K562 (cell line): ENCODE measurements around the gene NUB1. TPM values are rescaled to one million over a fixed set of nuclear protein-coding genes. Genes with fewer than 3 reads are reported as not detected.

Experiments
- ATAC-seq: fragments of 200-7000 bp; cut with Tn5 transposase; 3 replicates; pipeline ENCODE4 v1.9.1; 2020; ENCODE audit warnings: moderate library complexity
- BruUV-seq: library from RNA; stranded (reverse); fragments of 400-500 nt; replicated peaks from 2 replicates; lab custom pipeline; 2021; lab: Mats Ljungman, UMichigan
- CTCF ChIA-PET: fragments of 300-600 bp; formaldehyde crosslinking; extraction: SDS; loops from one replicate; lab custom pipeline; 2021; ENCODE audit warnings: low intra/inter-chr PET ratio; lab: Yijun Ruan, JAX
- POLR2A ChIA-PET: fragments of 300-600, 350-650 bp; sonication (Branson Sonifier 250); formaldehyde crosslinking; extraction: SDS; loops from one replicate; lab custom pipeline; 2021; ENCODE audit warnings: antibody characterized with exemption, inconsistent platforms; lab: Yijun Ruan, JAX
- DNase-seq, 4 experiments: peaks; one replicate each; pipeline versions ENCODE4 v3.0.0 to v3.0.0-alpha.2; 2011 to 2018; ENCODE audit warnings: low spot score in 3 of 4, mixed read lengths in 3 of 4; ENCODE audit errors: extremely low read depth in 1 of 4
- FAIRE-seq: peaks from 2 replicates; lab custom pipeline; 2011; peaks lifted over from hg19 to GRCh38; lab: Jason Lieb, UNC
- H2AFZ ChIP-seq: 2 replicates; pipeline ENCODE4 v1.6.0; 2011; ENCODE audit warnings: low read depth, low read length, control low read depth, inconsistent platforms
- H3K27ac ChIP-seq: fragments of 200-600 bp; 3 replicates; pipeline ENCODE4 v1.8.0; 2011; ENCODE audit warnings: low read depth, mild to moderate bottlenecking, control low read depth, inconsistent platforms, low read length, moderate library complexity, mixed read lengths; ENCODE audit errors: extremely low read depth
- H3K27me3 ChIP-seq, 2 experiments: fragments of 300-600 bp in 1 of 2; 2 replicates in 1 of 2; 3 replicates in 1 of 2; pipeline versions ENCODE4 v1.6.0 to v1.8.0; 2011; ENCODE audit warnings: inconsistent platforms in 2 of 2, low read length in 2 of 2, mild to moderate bottlenecking in 1 of 2, mixed read lengths in 1 of 2, moderate library complexity in 1 of 2; ENCODE audit not compliant: control insufficient read depth in 2 of 2, insufficient read depth in 2 of 2
- H3K36me3 ChIP-seq: fragments of 300-600 bp; 3 replicates; pipeline ENCODE4 v1.8.0; 2011; ENCODE audit warnings: mild to moderate bottlenecking, low read length, inconsistent platforms; ENCODE audit not compliant: control insufficient read depth, insufficient read depth
- H3K4me1 ChIP-seq, 2 experiments: fragments of 200-600 bp in 1 of 2; replicated peaks in 1 of 2; 2 replicates in 1 of 2; 3 replicates in 1 of 2; pipeline versions ENCODE4 v1.5.1 to v1.8.0; 2011; ENCODE audit warnings: inconsistent platforms in 2 of 2, low read length in 2 of 2, mild to moderate bottlenecking in 1 of 2, mixed read lengths in 1 of 2, moderate library complexity in 1 of 2; ENCODE audit not compliant: control insufficient read depth in 2 of 2, insufficient read depth in 2 of 2
- H3K4me2 ChIP-seq: 2 replicates; pipeline ENCODE4 v1.6.1; 2011; ENCODE audit warnings: low read length, control low read depth, inconsistent platforms, mixed read lengths; ENCODE audit not compliant: insufficient read depth
- H3K4me3 ChIP-seq: fragments of 200-600 bp; sonication (generic), shearing (Covaris generic); 2 replicates; pipeline ENCODE4 v1.5.1; 2016; ENCODE audit warnings: control low read depth, inconsistent platforms
- H3K79me2 ChIP-seq: fragments of 200-600 bp; 3 replicates; pipeline ENCODE4 v1.8.0; 2011; ENCODE audit warnings: low read length, inconsistent platforms; ENCODE audit not compliant: control insufficient read depth, insufficient read depth
- H3K9ac ChIP-seq, 2 experiments: 2 replicates each; pipeline versions ENCODE4 v1.6.0 to v1.6.1; 2011; ENCODE audit warnings: low read depth in 2 of 2, low read length in 2 of 2, control low read depth in 1 of 2, inconsistent platforms in 1 of 2, mild to moderate bottlenecking in 1 of 2, mixed read lengths in 1 of 2; ENCODE audit not compliant: insufficient read depth in 1 of 2
- H3K9me1 ChIP-seq: one replicate; pipeline ENCODE4 v1.6.0; 2011; ENCODE audit warnings: inconsistent platforms, mild to moderate bottlenecking, low read length, moderate library complexity; ENCODE audit not compliant: control insufficient read depth, insufficient read depth
- H3K9me3 ChIP-seq: replicated peaks from 2 replicates; pipeline ENCODE4 v1.5.1; 2011; ENCODE audit warnings: low read depth, low read length, inconsistent platforms; ENCODE audit not compliant: control insufficient read depth, insufficient read depth
- H4K20me1 ChIP-seq: replicated peaks from 2 replicates; pipeline ENCODE4 v1.6.1; 2011; ENCODE audit warnings: low read length, inconsistent platforms, mixed read lengths; ENCODE audit not compliant: control insufficient read depth, insufficient read depth
- CBX3 ChIP-seq, 2 experiments: IDR thresholded peaks; 1 replicate in 1 of 2; 2 replicates in 1 of 2; pipeline ENCODE4 v1.6.1; 2012; ENCODE audit warnings: inconsistent platforms in 2 of 2, low read length in 2 of 2, borderline replicate concordance in 1 of 2, control low read depth in 1 of 2
- ERF ChIP-seq: fragments of 450-650 bp; formaldehyde crosslinking; IDR thresholded peaks from 2 replicates; pipeline ENCODE4 v1.4.0; 2020; ENCODE audit warnings: mild to moderate bottlenecking, mixed read lengths
- KLF13 ChIP-seq: fragments of 450-650 bp; IDR thresholded peaks from 2 replicates; pipeline ENCODE4 v1.6.1; 2016; ENCODE audit warnings: missing genetic modification characterization, low read depth, mild to moderate bottlenecking, missing compliant biosample characterization, moderate library complexity, borderline replicate concordance
- MAFK ChIP-seq: IDR thresholded peaks from 2 replicates; pipeline ENCODE4 v1.6.1; 2011; ENCODE audit warnings: low read length, improper control_type of control experiment
- NCOA2 ChIP-seq, 2 experiments: fragments of 450-650 bp; IDR thresholded peaks; 2 replicates each; pipeline ENCODE4 v1.6.1; 2018; ENCODE audit warnings: mild to moderate bottlenecking in 2 of 2, moderate library complexity in 1 of 2; ENCODE audit not compliant: partially characterized antibody in 2 of 2
- RFX7 ChIP-seq: fragments of 250-450 bp; sonication (Bioruptor Pico); IDR thresholded peaks from 2 replicates; pipeline ENCODE4 v1.5.1; 2021; ENCODE audit warnings: mild to moderate bottlenecking
- SIX5 ChIP-seq, 2 experiments: IDR thresholded peaks; 2 replicates each; pipeline ENCODE4 v1.6.1; 2011; ENCODE audit warnings: low read length in 2 of 2, borderline replicate concordance in 1 of 2, low read depth in 1 of 2, mild to moderate bottlenecking in 1 of 2, moderate library complexity in 1 of 2; ENCODE audit not compliant: insufficient read depth in 1 of 2
- ZNF75A ChIP-seq: fragments of 450-650 bp; formaldehyde crosslinking; IDR thresholded peaks from 2 replicates; pipeline ENCODE4 v1.4.0; 2020; ENCODE audit warnings: mild to moderate bottlenecking
- WGBS: fragments of 100-300 bp; shearing (Covaris generic); methylation state at CpG from one replicate; pipeline ENCODE4 v1.1.6; 2016; ENCODE audit warnings: low coverage, mixed read lengths; ENCODE audit not compliant: insufficient coverage; ENCODE audit errors: missing lambda C conversion rate; 5-methylcytosine and 5-hydroxymethylcytosine counted together
- in situ Hi-C: fragments of 300-500 bp; cut with MboI; formaldehyde crosslinking; loops from 4 replicates; pipeline ENCODE4 v1.15.0; 2018; ENCODE audit warnings: inconsistent platforms, mixed read lengths
- intact Hi-C: fragments of 100-400 bp; cut with micrococcal nuclease; formaldehyde crosslinking; loops from 2 replicates; pipeline ENCODE4 v1.14.2; 2022
- polyA plus RNA-seq, 8 experiments: library from polyadenylated mRNA; depleted of rRNA in 4 of 8; stranded (reverse) in 5 of 8; unstranded in 3 of 8; fragments of >200 nt; fragmentation: Nextera tagmentation in 2 of 8; fragmentation: Illumina TruSeq in 1 of 8; extraction: Ambion mirVana in 2 of 8; extraction: Trizol in 1 of 8; gene quantifications; 2 replicates each; pipeline versions ENCODE4 v1.2.1 to v1.2.3, GENCODE V29; 2011 to 2014; ENCODE audit warnings: inconsistent platforms in 1 of 8, missing spikeins in 1 of 8
- total RNA-seq, 7 experiments: library from RNA; depleted of rRNA in 6 of 7; stranded (reverse); fragments of >200 nt in 6 of 7; fragmentation: Illumina TruSeq in 2 of 7; extraction: Trizol in 2 of 7; gene quantifications; 2 replicates each; pipeline versions ENCODE4 v1.2.1 to v1.2.3, GENCODE V29; 2011 to 2021; ENCODE audit warnings: low replicate concordance in 1 of 7
- TF ChIP-seq, protein P1 (sequence below): fragments of 450-650 bp; IDR thresholded peaks from 2 replicates; pipeline ENCODE4 v1.6.1; 2018; ENCODE audit warnings: mild to moderate bottlenecking, low read depth; ENCODE audit not compliant: partially characterized antibody
- TF ChIP-seq, protein P2 (sequence below): fragments of 450-650 bp; formaldehyde crosslinking; IDR thresholded peaks from 2 replicates; pipeline ENCODE4 v1.4.0; 2020; ENCODE audit warnings: mild to moderate bottlenecking
- TF ChIP-seq, protein P3 (sequence below): sonication (generic); formaldehyde crosslinking; IDR thresholded peaks from 2 replicates; pipeline ENCODE4 v1.8.0; 2022; ENCODE audit warnings: missing genetic modification reagents, mild to moderate bottlenecking, borderline replicate concordance

Gene NUB1
- total and polyA plus RNA-seq, 9 of the 15 experiments (the other 6 are each of a cell fraction or from before 2014, with no cell fraction given), result 43.2 to 159 (median 85.2) TPM

DNA sequence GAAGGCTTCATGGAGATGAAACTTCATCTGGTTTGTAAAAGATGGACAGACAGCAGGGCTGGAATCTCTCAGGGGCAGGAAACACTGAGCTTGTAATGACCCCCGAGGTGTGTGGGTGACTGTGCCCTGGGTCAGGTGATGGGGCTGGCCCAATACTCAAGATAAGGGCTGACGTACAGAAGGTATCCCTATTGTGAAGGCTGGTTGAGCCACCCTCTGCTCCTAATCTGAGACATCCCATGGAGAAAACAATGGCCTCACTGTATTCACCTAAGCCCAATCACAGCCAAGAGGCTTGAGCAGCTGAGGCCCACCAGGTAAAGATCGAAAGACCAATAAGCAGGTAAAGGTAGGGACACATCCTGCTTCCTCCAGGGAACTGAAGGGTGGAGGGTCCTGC lies 34.8 kb upstream of the NUB1 start:
- H3K4me1 ChIP-seq, result peaks cover 3 to 8% of the 10 kb centered on the region in 2 experiments; a peak in 4 of 5 replicates
- intact Hi-C loops (no loop called here), in situ Hi-C loops (no loop called here)
- ChIA-PET CTCF (no interaction called here), POLR2A (interaction anchor here (0.6 kb wide), 1 partner anchor 298 kb away, joined by 4 read pairs; no protein-coding TSS in a partner anchor)
- TF ChIP-seq ERF (CRISPR knock-in tag), result no peak
- TF ChIP-seq, protein P1, sequence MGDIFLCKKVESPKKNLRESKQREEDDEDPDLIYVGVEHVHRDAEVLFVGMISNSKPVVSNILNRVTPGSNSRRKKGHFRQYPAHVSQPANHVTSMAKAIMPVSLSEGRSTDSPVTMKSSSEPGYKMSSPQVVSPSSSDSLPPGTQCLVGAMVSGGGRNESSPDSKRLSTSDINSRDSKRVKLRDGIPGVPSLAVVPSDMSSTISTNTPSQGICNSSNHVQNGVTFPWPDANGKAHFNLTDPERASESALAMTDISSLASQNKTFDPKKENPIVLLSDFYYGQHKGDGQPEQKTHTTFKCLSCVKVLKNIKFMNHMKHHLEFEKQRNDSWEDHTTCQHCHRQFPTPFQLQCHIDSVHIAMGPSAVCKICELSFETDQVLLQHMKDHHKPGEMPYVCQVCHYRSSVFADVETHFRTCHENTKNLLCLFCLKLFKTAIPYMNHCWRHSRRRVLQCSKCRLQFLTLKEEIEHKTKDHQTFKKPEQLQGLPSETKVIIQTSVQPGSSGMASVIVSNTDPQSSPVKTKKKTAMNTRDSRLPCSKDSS, result no peak
- TF ChIP-seq MAFK, result no peak
- no peak for TF ChIP-seq RFX7 (CRISPR knock-in tag)
- TF ChIP-seq, protein P2, sequence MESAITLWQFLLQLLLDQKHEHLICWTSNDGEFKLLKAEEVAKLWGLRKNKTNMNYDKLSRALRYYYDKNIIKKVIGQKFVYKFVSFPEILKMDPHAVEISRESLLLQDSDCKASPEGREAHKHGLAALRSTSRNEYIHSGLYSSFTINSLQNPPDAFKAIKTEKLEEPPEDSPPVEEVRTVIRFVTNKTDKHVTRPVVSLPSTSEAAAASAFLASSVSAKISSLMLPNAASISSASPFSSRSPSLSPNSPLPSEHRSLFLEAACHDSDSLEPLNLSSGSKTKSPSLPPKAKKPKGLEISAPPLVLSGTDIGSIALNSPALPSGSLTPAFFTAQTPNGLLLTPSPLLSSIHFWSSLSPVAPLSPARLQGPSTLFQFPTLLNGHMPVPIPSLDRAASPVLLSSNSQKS (CRISPR knock-in tag), result no peak
- no peak for TF ChIP-seq NCOA2 (IDR thresholded peaks at IDR 0.05; ENCODE audit: partially characterized antibody in 2 of 2)
- TF ChIP-seq, protein P3, sequence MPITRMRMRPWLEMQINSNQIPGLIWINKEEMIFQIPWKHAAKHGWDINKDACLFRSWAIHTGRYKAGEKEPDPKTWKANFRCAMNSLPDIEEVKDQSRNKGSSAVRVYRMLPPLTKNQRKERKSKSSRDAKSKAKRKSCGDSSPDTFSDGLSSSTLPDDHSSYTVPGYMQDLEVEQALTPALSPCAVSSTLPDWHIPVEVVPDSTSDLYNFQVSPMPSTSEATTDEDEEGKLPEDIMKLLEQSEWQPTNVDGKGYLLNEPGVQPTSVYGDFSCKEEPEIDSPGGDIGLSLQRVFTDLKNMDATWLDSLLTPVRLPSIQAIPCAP (CRISPR knock-in tag), result no peak
- no peak for TF ChIP-seq CBX3 (IDR thresholded peaks at IDR 0.05; ENCODE audit: borderline replicate concordance in 1 of 2, low read length in 2 of 2)
- TF ChIP-seq KLF13, result no peak
- no peak for TF ChIP-seq SIX5 (IDR thresholded peaks at IDR 0.05; ENCODE audit: borderline replicate concordance in 1 of 2, insufficient read depth in 1 of 2, low read depth in 1 of 2, low read length in 2 of 2)
- TF ChIP-seq ZNF75A (CRISPR knock-in tag), result no peak
- H3K4me3 ChIP-seq, result no peak overlapping the region
- H3K27me3 ChIP-seq, result peaks cover 33 to 68% of the 10 kb centered on the region in 2 experiments; a peak in 4 of 5 replicates
- no peaks in the 10 kb centered on the region for H3K36me3 ChIP-seq
- 0% methylated on average over 3 of the region's 3 CpGs for WGBS
- FAIRE-seq (no peak), DNase-seq (no peak), ATAC-seq (no peak)
- H3K27ac ChIP-seq, result no peak overlapping the region
- H3K9me1 ChIP-seq, result no peaks in the 10 kb centered on the region
- H2AFZ ChIP-seq, result no peak overlapping the region
- H3K9me3 ChIP-seq, result peaks cover 7% of the 10 kb centered on the region
- H3K4me2 ChIP-seq, result no peak overlapping the region
- BruUV-seq, result no TSS peak
- H4K20me1 ChIP-seq, result no peaks in the 10 kb centered on the region
- no peaks in the 10 kb centered on the region for H3K79me2 ChIP-seq
- H3K9ac ChIP-seq, result no peak overlapping the region
